K562 (cell line): ENCODE measurements around the gene CNTN5. TPM values are rescaled to one million over a fixed set of nuclear protein-coding genes. Genes with fewer than 3 reads are reported as not detected.
"Not testable (repeated sequence)": the region's sequence is repeated elsewhere in the genome, so short reads cannot be mapped to it uniquely, and the experiment has no call there.

ENCODE experiments used
- ATAC-seq: fragments of 200-7000 bp; cut with Tn5 transposase; 3 replicates; pipeline ENCODE4 v1.9.1; 2020; ENCODE audit warnings: moderate library complexity
- BruUV-seq: library from RNA; stranded (reverse); fragments of 400-500 nt; replicated peaks from 2 replicates; lab custom pipeline; 2021; lab: Mats Ljungman, UMichigan
- CTCF ChIA-PET: fragments of 300-600 bp; formaldehyde crosslinking; extraction: SDS; loops from one replicate; lab custom pipeline; 2021; ENCODE audit warnings: low intra/inter-chr PET ratio; lab: Yijun Ruan, JAX
- POLR2A ChIA-PET: fragments of 300-600, 350-650 bp; sonication (Branson Sonifier 250); formaldehyde crosslinking; extraction: SDS; loops from one replicate; lab custom pipeline; 2021; ENCODE audit warnings: antibody characterized with exemption, inconsistent platforms; lab: Yijun Ruan, JAX
- DNase-seq, 4 experiments: peaks; one replicate each; pipeline versions ENCODE4 v3.0.0 to v3.0.0-alpha.2; 2011 to 2018; ENCODE audit warnings: low spot score in 3 of 4, mixed read lengths in 3 of 4; ENCODE audit errors: extremely low read depth in 1 of 4
- FAIRE-seq: peaks from 2 replicates; lab custom pipeline; 2011; peaks lifted over from hg19 to GRCh38; lab: Jason Lieb, UNC
- H2AFZ ChIP-seq: 2 replicates; pipeline ENCODE4 v1.6.0; 2011; ENCODE audit warnings: low read depth, low read length, control low read depth, inconsistent platforms
- H3K27ac ChIP-seq: fragments of 200-600 bp; 3 replicates; pipeline ENCODE4 v1.8.0; 2011; ENCODE audit warnings: low read depth, mild to moderate bottlenecking, control low read depth, inconsistent platforms, low read length, moderate library complexity, mixed read lengths; ENCODE audit errors: extremely low read depth
- H3K27me3 ChIP-seq, 2 experiments: fragments of 300-600 bp in 1 of 2; 2 replicates in 1 of 2; 3 replicates in 1 of 2; pipeline versions ENCODE4 v1.6.0 to v1.8.0; 2011; ENCODE audit warnings: inconsistent platforms in 2 of 2, low read length in 2 of 2, mild to moderate bottlenecking in 1 of 2, mixed read lengths in 1 of 2, moderate library complexity in 1 of 2; ENCODE audit not compliant: control insufficient read depth in 2 of 2, insufficient read depth in 2 of 2
- H3K36me3 ChIP-seq: fragments of 300-600 bp; 3 replicates; pipeline ENCODE4 v1.8.0; 2011; ENCODE audit warnings: mild to moderate bottlenecking, low read length, inconsistent platforms; ENCODE audit not compliant: control insufficient read depth, insufficient read depth
- H3K4me1 ChIP-seq, 2 experiments: fragments of 200-600 bp in 1 of 2; replicated peaks in 1 of 2; 2 replicates in 1 of 2; 3 replicates in 1 of 2; pipeline versions ENCODE4 v1.5.1 to v1.8.0; 2011; ENCODE audit warnings: inconsistent platforms in 2 of 2, low read length in 2 of 2, mild to moderate bottlenecking in 1 of 2, mixed read lengths in 1 of 2, moderate library complexity in 1 of 2; ENCODE audit not compliant: control insufficient read depth in 2 of 2, insufficient read depth in 2 of 2
- H3K4me2 ChIP-seq: 2 replicates; pipeline ENCODE4 v1.6.1; 2011; ENCODE audit warnings: low read length, control low read depth, inconsistent platforms, mixed read lengths; ENCODE audit not compliant: insufficient read depth
- H3K4me3 ChIP-seq: fragments of 200-600 bp; sonication (generic), shearing (Covaris generic); 2 replicates; pipeline ENCODE4 v1.5.1; 2016; ENCODE audit warnings: control low read depth, inconsistent platforms
- H3K79me2 ChIP-seq: fragments of 200-600 bp; 3 replicates; pipeline ENCODE4 v1.8.0; 2011; ENCODE audit warnings: low read length, inconsistent platforms; ENCODE audit not compliant: control insufficient read depth, insufficient read depth
- H3K9ac ChIP-seq, 2 experiments: 2 replicates each; pipeline versions ENCODE4 v1.6.0 to v1.6.1; 2011; ENCODE audit warnings: low read depth in 2 of 2, low read length in 2 of 2, control low read depth in 1 of 2, inconsistent platforms in 1 of 2, mild to moderate bottlenecking in 1 of 2, mixed read lengths in 1 of 2; ENCODE audit not compliant: insufficient read depth in 1 of 2
- H3K9me1 ChIP-seq: one replicate; pipeline ENCODE4 v1.6.0; 2011; ENCODE audit warnings: inconsistent platforms, mild to moderate bottlenecking, low read length, moderate library complexity; ENCODE audit not compliant: control insufficient read depth, insufficient read depth
- H3K9me3 ChIP-seq: replicated peaks from 2 replicates; pipeline ENCODE4 v1.5.1; 2011; ENCODE audit warnings: low read depth, low read length, inconsistent platforms; ENCODE audit not compliant: control insufficient read depth, insufficient read depth
- H4K20me1 ChIP-seq: replicated peaks from 2 replicates; pipeline ENCODE4 v1.6.1; 2011; ENCODE audit warnings: low read length, inconsistent platforms, mixed read lengths; ENCODE audit not compliant: control insufficient read depth, insufficient read depth
- GTF2F1 ChIP-seq: IDR thresholded peaks from 2 replicates; pipeline ENCODE4 v1.6.1; 2011; ENCODE audit warnings: low read depth, low read length, improper control_type of control experiment
- KLF6 ChIP-seq: fragments of 250-450 bp; sonication (Bioruptor Pico); IDR thresholded peaks from 2 replicates; pipeline ENCODE4 v1.4.0; 2020; ENCODE audit warnings: mild to moderate bottlenecking, moderate library complexity, borderline replicate concordance
- TEAD4 ChIP-seq, 2 experiments: sonication (generic) in 1 of 2; formaldehyde crosslinking in 1 of 2; IDR thresholded peaks; 2 replicates each; pipeline versions ENCODE4 v1.6.1 to v1.8.0; 2012 to 2022; ENCODE audit warnings: borderline replicate concordance in 1 of 2, inconsistent platforms in 1 of 2, low read length in 1 of 2, mild to moderate bottlenecking in 1 of 2, missing genetic modification reagents in 1 of 2
- ZFP30 ChIP-seq: fragments of 250-450 bp; sonication (Bioruptor Pico); IDR thresholded peaks from 2 replicates; pipeline ENCODE4 v1.8.0; 2022; ENCODE audit warnings: moderate library complexity, mild to moderate bottlenecking, inconsistent platforms, borderline replicate concordance
- WGBS: fragments of 100-300 bp; shearing (Covaris generic); methylation state at CpG from one replicate; pipeline ENCODE4 v1.1.6; 2016; ENCODE audit warnings: low coverage, mixed read lengths; ENCODE audit not compliant: insufficient coverage; ENCODE audit errors: missing lambda C conversion rate; 5-methylcytosine and 5-hydroxymethylcytosine counted together
- in situ Hi-C: fragments of 300-500 bp; cut with MboI; formaldehyde crosslinking; loops from 4 replicates; pipeline ENCODE4 v1.15.0; 2018; ENCODE audit warnings: inconsistent platforms, mixed read lengths
- intact Hi-C: fragments of 100-400 bp; cut with micrococcal nuclease; formaldehyde crosslinking; loops from 2 replicates; pipeline ENCODE4 v1.14.2; 2022
- polyA plus RNA-seq, 8 experiments: library from polyadenylated mRNA; depleted of rRNA in 4 of 8; stranded (reverse) in 5 of 8; unstranded in 3 of 8; fragments of >200 nt; fragmentation: Nextera tagmentation in 2 of 8; fragmentation: Illumina TruSeq in 1 of 8; extraction: Ambion mirVana in 2 of 8; extraction: Trizol in 1 of 8; gene quantifications; 2 replicates each; pipeline versions ENCODE4 v1.2.1 to v1.2.3, GENCODE V29; 2011 to 2014; ENCODE audit warnings: inconsistent platforms in 1 of 8, missing spikeins in 1 of 8
- total RNA-seq, 7 experiments: library from RNA; depleted of rRNA in 6 of 7; stranded (reverse); fragments of >200 nt in 6 of 7; fragmentation: Illumina TruSeq in 2 of 7; extraction: Trizol in 2 of 7; gene quantifications; 2 replicates each; pipeline versions ENCODE4 v1.2.1 to v1.2.3, GENCODE V29; 2011 to 2021; ENCODE audit warnings: low replicate concordance in 1 of 7

The CNTN5 gene
- total and polyA plus RNA-seq, 9 of the 15 experiments (the other 6 are each of a cell fraction or from before 2014, with no cell fraction given) = 0.03 TPM; not detected in 8

DNA sequence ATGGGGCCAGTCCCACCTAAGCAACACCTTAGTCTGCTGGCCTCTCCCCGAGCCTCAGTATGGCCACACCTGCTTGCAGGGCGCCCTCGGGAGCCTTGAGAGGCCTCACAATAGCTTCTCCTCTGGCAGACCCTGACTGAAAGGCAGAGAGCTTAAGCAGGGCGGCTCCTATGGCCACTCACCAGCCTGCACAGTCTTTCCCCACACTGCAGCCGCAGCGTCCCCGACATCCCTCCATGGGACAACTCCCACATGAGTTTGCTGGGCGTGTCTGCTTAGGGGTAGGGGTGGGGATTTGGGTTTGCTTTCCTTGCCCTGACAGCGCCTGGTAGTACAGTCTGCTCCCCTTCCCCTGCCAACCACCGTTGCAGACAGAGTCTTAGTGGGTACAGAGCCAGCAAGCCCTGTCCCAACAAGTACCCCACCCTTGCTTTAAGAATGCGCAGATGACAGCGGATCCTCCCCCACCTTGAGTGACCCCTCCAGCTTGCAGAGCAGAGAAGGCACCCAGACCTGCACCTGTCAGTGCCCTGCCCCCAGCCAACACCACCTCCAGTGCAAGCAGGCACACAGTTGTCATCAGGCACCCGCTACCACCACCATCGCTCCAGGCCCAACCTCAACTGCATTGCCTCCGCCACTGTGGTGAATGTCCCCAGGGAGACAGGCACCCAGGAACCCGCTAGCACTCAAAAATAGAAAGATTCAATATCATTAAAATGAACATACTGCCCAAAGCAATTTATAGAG lies 1252.5 kb downstream of the CNTN5 start:
- no peaks in the 10 kb centered on the region for H3K9me3 ChIP-seq
- in situ Hi-C loops = no loop called here
- no peaks in the 10 kb centered on the region for H3K9me1 ChIP-seq
- no peaks in the 10 kb centered on the region for H4K20me1 ChIP-seq
- H3K4me2 ChIP-seq = no peak overlapping the region
- no peak overlapping the region for H3K4me3 ChIP-seq
- POLR2A ChIA-PET = no interaction called here
- WGBS = 1% methylated on average over 10 of the region's 16 CpGs
- intact Hi-C loops = no loop called here
- no peaks in the 10 kb centered on the region for H3K79me2 ChIP-seq
- DNase-seq = no peak
- no peak for FAIRE-seq
- no peak for ATAC-seq
- H2AFZ ChIP-seq = no peak overlapping the region
- TF ChIP-seq GTF2F1 (no peak), TEAD4 (IDR thresholded peaks at IDR 0.05; ENCODE audit: low read length) (no peak), TEAD4 (CRISPR knock-in tag; IDR thresholded peaks at IDR 0.05; ENCODE audit: borderline replicate concordance) (no peak), KLF6 (no peak), ZFP30 (CRISPR knock-in tag) (no peak)
- no peak overlapping the region for H3K9ac ChIP-seq
- H3K27me3 ChIP-seq = no peaks in the 10 kb centered on the region
- H3K27ac ChIP-seq = no peak overlapping the region
- no TSS peak for BruUV-seq
- H3K36me3 ChIP-seq = no peaks in the 10 kb centered on the region
- CTCF ChIA-PET = no interaction called here
- H3K4me1 ChIP-seq = no peaks in the 10 kb centered on the region

DNA sequence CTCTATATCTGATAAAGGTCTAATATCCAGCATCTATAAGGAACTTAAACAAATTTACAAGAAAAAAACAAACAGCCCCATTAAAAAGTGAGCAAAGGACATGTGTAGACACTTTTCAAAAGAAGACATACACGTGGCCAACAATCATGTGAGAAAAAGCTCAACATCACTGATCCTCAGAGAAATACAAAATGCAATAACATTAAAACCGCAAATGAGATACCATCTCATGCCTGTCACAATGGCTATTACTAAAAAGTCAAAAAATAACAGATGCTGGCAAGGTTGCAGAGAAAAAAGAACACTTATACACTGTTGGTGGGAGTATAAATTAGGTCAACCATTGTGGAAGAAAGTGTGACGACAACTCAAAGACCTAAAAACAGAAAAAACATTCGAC lies 1253.7 kb downstream of the CNTN5 start:
- H3K27me3 ChIP-seq, intact Hi-C loops, H2AFZ ChIP-seq, H3K27ac ChIP-seq, H3K4me2 ChIP-seq, CTCF ChIA-PET, H3K36me3 ChIP-seq, BruUV-seq, H3K9ac ChIP-seq, H3K9me3 ChIP-seq, H3K4me3 ChIP-seq, H3K79me2 ChIP-seq, DNase-seq, in situ Hi-C loops, H4K20me1 ChIP-seq, ATAC-seq, POLR2A ChIA-PET, H3K4me1 ChIP-seq, H3K9me1 ChIP-seq, FAIRE-seq: not testable (repeated sequence)
- 4% methylated on average over 4 of the region's 4 CpGs for WGBS
